Mesenchymal stem cell (in vitro differentiated cells and primary cell): ENCODE measurements around the gene SOX10.
A peak's percentile ranks its signal among the peaks of the same experiment; 100 is the strongest.

Experiments used
- DNase-seq: peaks from one replicate; pipeline ENCODE4 v3.0.0-alpha.2; 2013
- H2AFZ ChIP-seq: one replicate; pipeline ENCODE4 v1.6.1; 2013; ENCODE audit warnings: low read depth, mild to moderate bottlenecking, control low read depth, inconsistent platforms, low read length, moderate library complexity
- H2AK5ac ChIP-seq: 2 replicates; pipeline ENCODE4 v1.6.1; 2013; ENCODE audit warnings: low read length, moderate library complexity, mild to moderate bottlenecking, inconsistent platforms; ENCODE audit not compliant: severe bottlenecking
- H2BK120ac ChIP-seq: one replicate; pipeline ENCODE4 v1.6.1; 2013; ENCODE audit warnings: low read depth, mild to moderate bottlenecking, inconsistent platforms, low read length, moderate library complexity
- H2BK12ac ChIP-seq, 2 experiments: one replicate each; pipeline ENCODE4 v1.6.1; 2013; ENCODE audit warnings: inconsistent platforms in 2 of 2, low read length in 2 of 2, mild to moderate bottlenecking in 2 of 2, moderate library complexity in 2 of 2, control low read depth in 1 of 2
- H2BK15ac ChIP-seq: one replicate; pipeline ENCODE4 v1.6.1; 2013; ENCODE audit warnings: mild to moderate bottlenecking, low read depth, inconsistent platforms; ENCODE audit not compliant: poor library complexity, severe bottlenecking
- H2BK5ac ChIP-seq: 2 replicates; pipeline ENCODE4 v1.6.1; 2013; ENCODE audit warnings: low read depth, mild to moderate bottlenecking, low read length, control low read depth, inconsistent platforms; ENCODE audit not compliant: poor library complexity, severe bottlenecking
- H3K14ac ChIP-seq, 2 experiments: one replicate each; pipeline ENCODE4 v1.6.1; 2013; ENCODE audit warnings: inconsistent platforms in 2 of 2, low read length in 2 of 2, control low read depth in 1 of 2, mild to moderate bottlenecking in 1 of 2, moderate library complexity in 1 of 2
- H3K18ac ChIP-seq, 2 experiments: one replicate each; pipeline ENCODE4 v1.6.1; 2013; ENCODE audit warnings: inconsistent platforms in 2 of 2, low read length in 2 of 2, control low read depth in 1 of 2, low read depth in 1 of 2, mild to moderate bottlenecking in 1 of 2
- H3K23ac ChIP-seq, 2 experiments: one replicate each; pipeline ENCODE4 v1.6.1; 2013; ENCODE audit warnings: inconsistent platforms in 2 of 2, low read length in 2 of 2, mild to moderate bottlenecking in 2 of 2, moderate library complexity in 2 of 2, control low read depth in 1 of 2
- H3K27ac ChIP-seq: 2 replicates; pipeline ENCODE4 v1.5.1; 2013; ENCODE audit warnings: mild to moderate bottlenecking, moderate library complexity, low read length, control low read depth, inconsistent platforms; ENCODE audit not compliant: poor library complexity, severe bottlenecking
- H3K27me3 ChIP-seq, 2 experiments: 2 replicates each; pipeline versions ENCODE4 v1.6.1 to v1.7.0; 2013; ENCODE audit warnings: low read length in 2 of 2, mild to moderate bottlenecking in 2 of 2, moderate library complexity in 2 of 2, control low read depth in 1 of 2, inconsistent platforms in 1 of 2; ENCODE audit not compliant: control insufficient read depth in 1 of 2, insufficient read depth in 1 of 2
- H3K36me3 ChIP-seq, 2 experiments: 2 replicates each; pipeline versions ENCODE4 v1.6.1 to v1.7.0; 2013; ENCODE audit warnings: low read length in 2 of 2, control low read depth in 1 of 2, inconsistent platforms in 1 of 2, low read depth in 1 of 2, mild to moderate bottlenecking in 1 of 2; ENCODE audit not compliant: insufficient read depth in 2 of 2, control insufficient read depth in 1 of 2
- H3K4ac ChIP-seq, 2 experiments: one replicate each; pipeline ENCODE4 v1.6.1; 2013; ENCODE audit warnings: inconsistent platforms in 2 of 2, low read length in 2 of 2, mild to moderate bottlenecking in 2 of 2, moderate library complexity in 2 of 2, control low read depth in 1 of 2, low read depth in 1 of 2
- H3K4me1 ChIP-seq: 2 replicates; pipeline ENCODE4 v1.6.1; 2013; ENCODE audit warnings: low read depth, low read length, control low read depth; ENCODE audit not compliant: control insufficient read depth, insufficient read depth
- H3K4me2 ChIP-seq: 2 replicates; pipeline ENCODE4 v1.6.1; 2013; ENCODE audit warnings: low read length, mild to moderate bottlenecking, inconsistent platforms; ENCODE audit not compliant: poor library complexity, severe bottlenecking
- H3K4me3 ChIP-seq, 2 experiments: 2 replicates each; pipeline versions ENCODE4 v1.5.1 to v1.7.0; 2013; ENCODE audit warnings: low read length in 2 of 2, mild to moderate bottlenecking in 2 of 2, control low read depth in 1 of 2, low read depth in 1 of 2; ENCODE audit not compliant: insufficient read depth in 1 of 2
- H3K79me1 ChIP-seq: replicated peaks from 2 replicates; pipeline ENCODE4 v1.6.1; 2013; ENCODE audit warnings: mild to moderate bottlenecking, control low read depth, low read length, inconsistent platforms; ENCODE audit not compliant: poor library complexity, severe bottlenecking
- H3K9ac ChIP-seq: 2 replicates; pipeline ENCODE4 v1.7.0; 2013; ENCODE audit warnings: mild to moderate bottlenecking, low read length, moderate library complexity
- H3K9me3 ChIP-seq: 2 replicates; pipeline ENCODE4 v1.7.0; 2013; ENCODE audit warnings: mild to moderate bottlenecking, low read length; ENCODE audit not compliant: control insufficient read depth
- H4K8ac ChIP-seq: one replicate; pipeline ENCODE4 v1.6.1; 2013; ENCODE audit warnings: inconsistent platforms, mild to moderate bottlenecking, low read length, moderate library complexity
- H4K91ac ChIP-seq: one replicate; pipeline ENCODE4 v1.6.1; 2013; ENCODE audit warnings: mild to moderate bottlenecking, low read length, inconsistent platforms
- WGBS: methylation state at CpG from one replicate; pipeline ENCODE4 v1.1.7; 2013; ENCODE audit warnings: mixed read lengths; 5-methylcytosine and 5-hydroxymethylcytosine counted together

SOX10 gene

DNA sequence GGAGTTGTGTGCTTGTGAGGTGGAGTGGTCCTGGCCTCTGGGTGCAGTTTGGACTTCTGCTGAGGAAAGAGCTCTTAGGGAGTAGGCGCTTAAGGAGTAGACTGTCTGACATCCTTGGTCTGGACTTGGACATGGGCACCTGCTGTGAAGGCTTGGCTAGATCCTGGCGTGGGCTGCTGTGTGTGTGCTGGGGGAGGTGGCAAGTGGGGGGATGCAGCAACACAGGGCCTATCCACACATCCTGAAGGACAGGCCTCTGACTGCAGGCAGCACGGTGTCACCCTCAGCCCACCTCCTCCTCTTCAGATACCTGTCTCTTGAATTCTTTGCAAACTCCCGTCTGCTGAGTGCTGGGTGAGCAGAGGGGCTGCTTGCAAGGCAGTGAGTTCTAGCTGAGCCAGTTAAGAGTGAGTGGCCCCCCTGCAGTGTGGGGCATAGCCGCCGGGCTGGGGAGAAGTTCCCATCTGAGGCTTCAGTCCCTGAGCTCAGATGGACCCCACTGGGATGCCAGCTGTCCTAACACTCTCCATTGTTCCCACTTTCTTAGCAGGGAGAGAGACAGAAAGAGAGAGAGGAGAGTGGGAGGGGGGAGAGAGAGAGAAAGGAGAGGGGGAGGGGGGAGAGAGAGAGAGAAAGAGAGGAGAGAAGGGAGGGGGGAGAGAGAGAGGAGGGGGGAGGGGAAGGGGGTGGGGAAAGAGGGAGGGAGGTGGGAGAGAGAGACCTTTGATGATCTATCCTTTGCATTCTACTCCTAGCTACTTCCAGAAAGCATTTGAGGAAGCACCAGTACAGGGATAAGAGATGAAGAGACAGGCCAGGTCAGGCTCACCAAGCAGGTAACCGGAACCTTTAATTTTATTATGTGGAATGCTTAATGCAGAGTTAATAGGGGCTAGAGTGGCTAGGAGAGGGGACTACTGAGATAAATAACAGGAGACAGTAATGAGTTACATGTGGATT, 12.6 kb downstream of the SOX10 start:
- H3K36me3 ChIP-seq = peaks cover 44 to 48% of the 10 kb centered on the region in 2 experiments
- no peak overlapping the region for H3K4me2 ChIP-seq
- H3K9me3 ChIP-seq = no peaks in the 10 kb centered on the region
- no peak overlapping the region for H3K27ac ChIP-seq
- H2AK5ac ChIP-seq = no peak overlapping the region
- H4K91ac ChIP-seq = no peak overlapping the region
- H3K4me1 ChIP-seq = peaks cover 9% of the 10 kb centered on the region
- no peak overlapping the region for H2AFZ ChIP-seq
- no peak overlapping the region for H2BK5ac ChIP-seq
- H3K14ac ChIP-seq = peak overlapping the region in 1 of 2 experiments; percentile 7
- no peak overlapping the region for H3K9ac ChIP-seq
- peaks cover 9% of the 10 kb centered on the region for H3K79me1 ChIP-seq
- no peak overlapping the region for H3K4me3 ChIP-seq
- DNase-seq = no peak
- WGBS = 85% methylated on average over 4 of the region's 7 CpGs
- H4K8ac ChIP-seq = no peak overlapping the region
- H2BK12ac ChIP-seq = no peak overlapping the region
- no peak overlapping the region for H3K4ac ChIP-seq
- no peak overlapping the region for H3K18ac ChIP-seq
- H2BK120ac ChIP-seq = no peak overlapping the region
- no peak overlapping the region for H2BK15ac ChIP-seq
- H3K23ac ChIP-seq = peak overlapping the region in 1 of 2 experiments; percentile 9
- H3K27me3 ChIP-seq = no peaks in the 10 kb centered on the region

DNA sequence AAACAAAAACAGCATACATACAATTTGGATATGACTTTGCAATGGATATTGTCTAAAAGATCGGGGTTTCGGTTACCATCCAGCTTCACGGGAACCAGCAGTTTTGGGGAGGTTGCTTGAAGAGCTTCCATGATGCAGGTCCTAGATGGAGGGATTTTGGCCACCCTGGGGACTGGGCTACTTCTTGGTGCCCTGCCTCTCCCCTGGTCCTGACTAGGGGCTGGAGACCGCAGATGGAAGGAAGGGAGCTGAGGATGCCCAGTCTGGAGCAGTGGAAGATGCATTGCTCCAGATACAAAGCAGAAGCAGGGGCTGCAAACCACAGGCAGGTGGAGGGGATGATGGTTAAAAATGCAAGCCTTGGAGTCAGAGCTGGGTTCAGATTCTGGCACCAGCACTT, 13.5 kb downstream of the SOX10 start:
- H3K18ac ChIP-seq = no peak overlapping the region
- no peak overlapping the region for H2BK12ac ChIP-seq
- no peak overlapping the region for H2BK15ac ChIP-seq
- no peak overlapping the region for H2BK5ac ChIP-seq
- no peak overlapping the region for H3K9ac ChIP-seq
- no peak overlapping the region for H2AK5ac ChIP-seq
- peaks cover 45 to 49% of the 10 kb centered on the region in 2 experiments for H3K36me3 ChIP-seq
- H3K9me3 ChIP-seq = no peaks in the 10 kb centered on the region
- no peak overlapping the region for H3K27ac ChIP-seq
- H3K23ac ChIP-seq = no peak overlapping the region
- H3K14ac ChIP-seq = no peak overlapping the region
- H3K4me1 ChIP-seq = peaks cover 16% of the 10 kb centered on the region
- WGBS = 95% methylated on average over 4 of the region's 4 CpGs
- H4K8ac ChIP-seq = no peak overlapping the region
- no peak overlapping the region for H3K4ac ChIP-seq
- no peak overlapping the region for H3K4me2 ChIP-seq
- no peaks in the 10 kb centered on the region for H3K27me3 ChIP-seq
- H3K79me1 ChIP-seq = peaks cover 13% of the 10 kb centered on the region
- H2AFZ ChIP-seq = no peak overlapping the region
- H3K4me3 ChIP-seq = no peak overlapping the region
- no peak overlapping the region for H4K91ac ChIP-seq
- no peak overlapping the region for H2BK120ac ChIP-seq
- no peak for DNase-seq

- H2AK5ac ChIP-seq = no peak overlapping the region
- H3K4me1 ChIP-seq = peaks cover 18% of the 10 kb centered on the region
- H2BK15ac ChIP-seq = no peak overlapping the region
- H2AFZ ChIP-seq = no peak overlapping the region
- no peak overlapping the region for H3K4ac ChIP-seq
- DNase-seq = no peak
- H3K4me2 ChIP-seq = no peak overlapping the region
- no peak overlapping the region for H3K9ac ChIP-seq
- no peak overlapping the region for H4K8ac ChIP-seq
- peaks cover 13% of the 10 kb centered on the region for H3K79me1 ChIP-seq
- no peak overlapping the region for H2BK12ac ChIP-seq
- H3K23ac ChIP-seq = no peak overlapping the region
- H2BK120ac ChIP-seq = no peak overlapping the region
- peaks cover 51 to 52% of the 10 kb centered on the region in 2 experiments for H3K36me3 ChIP-seq
- no peak overlapping the region for H3K4me3 ChIP-seq
- 94% methylated on average over 4 of the region's 5 CpGs for WGBS
- H4K91ac ChIP-seq = no peak overlapping the region
- no peaks in the 10 kb centered on the region for H3K27me3 ChIP-seq
- no peaks in the 10 kb centered on the region for H3K9me3 ChIP-seq
- no peak overlapping the region for H3K27ac ChIP-seq
- no peak overlapping the region for H3K18ac ChIP-seq
- no peak overlapping the region for H2BK5ac ChIP-seq
- no peak overlapping the region for H3K14ac ChIP-seq
These were observed 15.7 kb downstream of the SOX10 start for GRCh38 chr22:37968452-37969251.
